GM06990 (cell line): ENCODE results near the gene ADAMTSL2.
"Not testable (repeated sequence)": the region's sequence is repeated elsewhere in the genome, so short reads cannot be mapped to it uniquely, and the experiment has no call there.

Source experiments
- DNase-seq: peaks from one replicate; pipeline ENCODE4 v3.0.0-alpha.2; 2011; ENCODE audit not compliant: insufficient read length; ENCODE audit errors: extremely low read depth
- H3K27me3 ChIP-seq: replicated peaks from 2 replicates; pipeline ENCODE4 v1.6.0; 2011; ENCODE audit warnings: low read length; ENCODE audit not compliant: control insufficient read depth, insufficient read depth
- H3K36me3 ChIP-seq: 2 replicates; pipeline ENCODE4 v1.5.1; 2011; ENCODE audit warnings: low read length; ENCODE audit not compliant: control insufficient read depth, insufficient read depth
- H3K4me3 ChIP-seq: replicated peaks from 2 replicates; pipeline ENCODE4 v1.5.1; 2011; ENCODE audit warnings: low read depth, mild to moderate bottlenecking, control low read depth, low read length
- TF ChIP-seq, protein P1 (sequence below): IDR thresholded peaks from 2 replicates; pipeline ENCODE4 v1.5.1; 2011; ENCODE audit warnings: low read length, control low read depth, mild to moderate bottlenecking, inconsistent platforms; ENCODE audit not compliant: insufficient read depth, poor library complexity, severe bottlenecking

ADAMTSL2 gene

DNA sequence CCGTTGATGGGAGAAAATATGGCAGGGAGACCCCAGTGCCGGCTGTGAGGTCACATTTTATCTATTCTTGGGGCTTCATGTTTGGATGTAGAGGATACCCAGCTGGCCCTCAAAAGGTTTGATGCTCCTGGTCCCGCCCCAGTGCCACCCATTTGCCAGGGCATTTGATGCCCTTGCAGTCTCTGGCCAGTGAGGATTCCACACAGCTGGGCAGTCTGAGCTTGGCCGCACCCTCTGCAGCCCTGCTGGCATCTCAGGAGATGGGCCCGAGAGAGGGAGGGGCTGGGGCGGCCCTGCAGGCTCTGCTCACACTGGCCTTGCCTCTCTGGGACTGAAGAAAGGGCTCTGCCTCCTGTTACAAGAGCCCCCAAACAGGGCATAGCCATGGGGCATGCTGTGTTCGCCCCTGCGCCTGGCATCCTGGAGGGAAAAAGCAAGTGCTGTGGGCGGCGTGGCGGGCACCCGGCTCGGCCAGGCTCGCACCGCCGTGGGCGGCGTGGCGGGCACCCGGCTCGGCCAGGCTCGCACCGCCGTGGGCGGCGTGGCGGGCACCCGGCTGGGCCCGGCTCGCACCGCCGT, 27.6 kb downstream of the ADAMTSL2 start:
- Histone ChIP-seq H3K27me3 (no peaks in the 10 kb centered on the region), H3K36me3 (no peaks in the 10 kb centered on the region), H3K4me3 (no peak overlapping the region)
- no peak for DNase-seq
- TF ChIP-seq, protein P1, sequence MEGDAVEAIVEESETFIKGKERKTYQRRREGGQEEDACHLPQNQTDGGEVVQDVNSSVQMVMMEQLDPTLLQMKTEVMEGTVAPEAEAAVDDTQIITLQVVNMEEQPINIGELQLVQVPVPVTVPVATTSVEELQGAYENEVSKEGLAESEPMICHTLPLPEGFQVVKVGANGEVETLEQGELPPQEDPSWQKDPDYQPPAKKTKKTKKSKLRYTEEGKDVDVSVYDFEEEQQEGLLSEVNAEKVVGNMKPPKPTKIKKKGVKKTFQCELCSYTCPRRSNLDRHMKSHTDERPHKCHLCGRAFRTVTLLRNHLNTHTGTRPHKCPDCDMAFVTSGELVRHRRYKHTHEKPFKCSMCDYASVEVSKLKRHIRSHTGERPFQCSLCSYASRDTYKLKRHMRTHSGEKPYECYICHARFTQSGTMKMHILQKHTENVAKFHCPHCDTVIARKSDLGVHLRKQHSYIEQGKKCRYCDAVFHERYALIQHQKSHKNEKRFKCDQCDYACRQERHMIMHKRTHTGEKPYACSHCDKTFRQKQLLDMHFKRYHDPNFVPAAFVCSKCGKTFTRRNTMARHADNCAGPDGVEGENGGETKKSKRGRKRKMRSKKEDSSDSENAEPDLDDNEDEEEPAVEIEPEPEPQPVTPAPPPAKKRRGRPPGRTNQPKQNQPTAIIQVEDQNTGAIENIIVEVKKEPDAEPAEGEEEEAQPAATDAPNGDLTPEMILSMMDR = no peak

DNA sequence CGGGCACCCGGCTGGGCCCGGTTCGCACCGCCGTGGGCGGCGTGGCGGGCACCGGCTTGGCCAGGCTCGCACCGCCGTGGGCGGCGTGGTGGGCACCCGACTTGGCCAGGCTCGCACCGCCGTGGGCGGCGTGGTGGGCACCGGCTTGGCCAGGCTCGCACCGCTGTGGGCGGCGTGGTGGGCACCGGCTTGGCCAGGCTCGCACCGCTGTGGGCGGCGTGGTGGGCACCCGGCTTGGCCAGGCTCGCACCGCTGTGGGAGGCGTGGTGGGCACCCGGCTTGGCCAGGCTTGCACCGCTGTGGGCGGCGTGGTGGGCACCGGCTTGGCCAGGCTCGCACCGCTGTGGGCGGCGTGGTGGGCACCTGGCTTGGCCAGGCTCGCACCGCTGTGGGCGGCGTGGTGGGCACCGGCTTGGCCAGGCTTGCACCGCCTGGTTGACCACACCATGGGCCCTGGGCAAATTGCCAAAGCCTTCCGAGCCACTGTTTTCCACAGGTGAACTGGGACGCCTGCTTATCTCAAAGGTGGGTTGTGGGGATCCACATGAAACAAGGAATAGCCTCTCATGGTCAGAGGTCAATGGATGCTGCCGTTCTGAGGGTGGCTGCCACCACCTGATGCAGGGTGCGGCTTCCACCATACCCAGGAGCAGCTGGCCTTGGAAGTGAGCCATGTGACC, 28.2 kb downstream of the ADAMTSL2 start:
- Histone ChIP-seq H3K27me3 (no peaks in the 10 kb centered on the region; the same call in 1 of the 2 replicates), H3K4me3 (no peak overlapping the region), H3K36me3 (no peaks in the 10 kb centered on the region)
- TF ChIP-seq, protein P1 = no peak
- DNase-seq = no peak

DNA sequence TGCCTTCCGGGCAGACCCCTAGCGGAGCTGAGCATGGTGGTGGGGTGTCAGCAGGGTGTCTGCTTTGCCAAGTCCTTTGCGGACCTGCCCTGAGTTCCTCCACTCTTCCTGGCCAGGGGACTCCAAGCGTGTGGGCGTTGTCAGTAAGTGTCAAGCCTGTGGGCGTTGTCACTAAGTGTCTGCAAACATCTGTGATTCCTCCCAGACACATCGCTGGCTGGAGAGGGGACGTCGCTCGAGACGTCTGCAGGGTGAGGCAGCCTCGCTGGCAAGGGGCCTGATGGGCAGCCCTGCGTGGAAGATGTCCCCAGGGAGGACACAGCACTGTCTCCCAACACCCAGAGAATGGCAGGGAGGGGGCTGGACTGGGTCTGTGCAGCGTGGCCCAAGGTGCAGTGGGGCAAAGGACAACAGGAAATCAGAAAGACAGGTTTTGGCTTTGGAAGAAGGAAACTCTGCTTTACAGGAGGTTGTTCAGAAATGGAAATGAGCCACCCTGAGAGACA, 28.8 kb downstream of the ADAMTSL2 start:
- Histone ChIP-seq H3K27me3 (no peaks in the 10 kb centered on the region; the same call in 1 of the 2 replicates), H3K36me3 (no peaks in the 10 kb centered on the region), H3K4me3 (no peak overlapping the region)
- TF ChIP-seq, protein P1 = no peak
- no peak for DNase-seq

DNA sequence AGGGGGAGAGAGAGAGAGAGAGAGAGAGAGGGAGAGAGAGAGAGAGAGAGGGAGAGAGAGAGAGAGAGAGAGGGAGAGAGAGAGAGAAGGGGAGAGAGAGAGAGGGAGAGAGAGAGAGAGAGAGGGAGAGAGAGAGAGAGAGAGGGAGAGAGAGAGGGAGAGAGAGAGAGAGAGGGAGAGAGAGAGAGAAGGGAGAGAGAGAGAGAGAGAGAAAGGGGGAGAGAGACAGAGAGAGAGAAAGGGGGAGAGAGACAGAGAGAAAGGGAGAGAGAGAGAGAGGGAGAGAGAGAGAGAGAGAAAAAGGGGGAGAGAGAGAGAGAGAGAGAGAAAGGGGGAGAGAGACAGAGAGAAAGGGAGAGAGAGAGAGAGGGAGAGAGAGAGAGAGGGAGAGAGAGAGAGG, 29.3 kb downstream of the ADAMTSL2 start:
- not testable (repeated sequence) for H3K27me3 ChIP-seq, H3K4me3 ChIP-seq, DNase-seq, H3K36me3 ChIP-seq

DNA sequence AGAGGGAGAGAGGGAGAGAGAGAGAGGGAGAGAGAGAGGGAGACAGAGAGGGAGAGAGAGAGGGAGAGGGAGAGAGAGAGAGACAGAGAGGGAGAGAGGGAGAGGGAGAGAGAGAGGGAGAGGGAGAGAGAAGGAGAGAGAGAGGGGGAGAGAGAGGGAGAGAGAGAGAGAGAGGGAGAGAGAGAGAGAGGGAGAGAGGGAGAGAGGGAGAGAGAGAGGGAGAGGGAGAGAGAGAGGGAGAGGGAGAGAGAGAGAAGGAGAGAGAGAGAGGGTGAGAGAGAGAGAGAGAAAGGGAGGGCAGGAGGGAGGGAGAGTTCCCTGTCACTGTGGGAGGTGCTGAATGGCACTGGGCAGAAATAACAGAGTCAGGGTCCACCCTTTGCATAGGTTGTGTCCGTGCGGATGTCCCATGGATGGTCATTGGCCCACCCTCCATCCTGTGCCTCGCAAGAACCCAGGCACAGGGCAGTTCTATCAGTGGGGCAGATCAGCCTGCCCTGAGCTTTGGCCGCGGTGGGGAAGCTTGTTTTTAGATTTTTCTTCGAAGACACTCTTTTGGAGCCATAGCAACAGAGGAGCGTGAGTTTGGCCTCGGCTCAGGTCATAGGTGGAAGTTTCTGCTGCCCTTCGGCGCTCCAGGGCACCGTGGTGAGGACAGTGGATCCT, 30.1 kb downstream of the ADAMTSL2 start:
- no peak for DNase-seq
- TF ChIP-seq, protein P1 = no peak
- no peaks in the 10 kb centered on the region for H3K36me3 ChIP-seq
- H3K4me3 ChIP-seq = no peak overlapping the region
- H3K27me3 ChIP-seq = no peaks in the 10 kb centered on the region; the same call in 1 of the 2 replicates

DNA sequence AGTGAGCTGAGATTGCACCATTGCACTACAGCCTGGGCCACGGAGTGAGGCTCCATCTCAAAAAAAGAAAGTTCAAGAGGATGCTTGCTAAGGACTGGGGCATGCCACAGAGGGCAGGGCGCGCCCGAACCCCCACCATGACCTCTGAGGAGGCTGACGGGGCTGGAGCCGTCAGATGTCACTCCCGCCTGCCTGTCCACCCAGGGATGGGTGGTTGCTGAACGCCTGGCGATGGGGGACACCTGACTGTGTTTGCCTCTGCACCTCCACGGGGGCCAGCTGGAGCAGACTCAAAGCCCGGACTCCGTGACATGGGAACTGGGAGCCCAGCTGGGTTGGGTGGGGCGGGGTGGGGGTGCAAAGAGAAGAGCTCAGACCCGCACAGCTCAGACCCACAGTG, 31.9 kb downstream of the ADAMTSL2 start:
- Histone ChIP-seq H3K27me3 (no peaks in the 10 kb centered on the region; the same call in 1 of the 2 replicates), H3K4me3 (no peak overlapping the region), H3K36me3 (no peaks in the 10 kb centered on the region)
- no peak for DNase-seq
- TF ChIP-seq, protein P1 = no peak
